ENCODE measurements around the gene TNFRSF25.

Gene TNFRSF25

DNA sequence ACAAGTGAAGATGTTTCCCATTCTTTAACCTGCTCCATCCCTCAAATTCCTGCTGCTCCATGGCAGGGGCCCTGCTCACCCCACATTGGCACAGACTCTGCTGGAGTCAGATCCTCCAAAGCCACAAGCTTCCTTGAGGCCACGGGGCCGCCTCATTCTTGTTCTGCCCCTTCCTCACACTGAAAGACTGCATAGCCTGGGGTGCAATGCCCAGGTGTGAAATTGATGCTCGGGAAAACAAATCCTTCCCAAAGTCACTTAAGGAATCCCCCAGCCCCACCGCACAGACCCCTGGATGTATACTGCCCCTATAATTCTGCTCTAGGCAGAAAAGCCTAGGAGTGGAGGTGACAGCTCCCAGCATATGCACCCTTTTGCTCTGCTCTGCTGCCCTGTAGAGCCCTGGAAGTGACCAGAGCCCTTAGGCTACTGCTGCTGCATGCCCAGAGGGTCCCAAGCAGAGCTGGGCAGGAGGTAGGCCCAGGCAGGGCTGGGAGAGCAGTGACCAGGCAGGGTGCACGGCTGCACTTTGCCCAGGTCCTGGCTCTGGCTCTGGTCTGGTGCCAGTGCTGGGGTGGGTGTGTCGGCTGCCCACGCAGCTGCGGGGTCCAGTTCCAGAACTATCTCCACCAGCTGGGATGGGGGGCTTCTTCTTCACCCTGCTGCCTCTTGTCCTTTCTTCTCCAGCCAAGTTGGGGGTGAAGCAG lies 47.9 kb downstream of the TNFRSF25 start:
- H3K4me2 ChIP-seq, result no peak overlapping the region
- TF ChIP-seq, protein P1, sequence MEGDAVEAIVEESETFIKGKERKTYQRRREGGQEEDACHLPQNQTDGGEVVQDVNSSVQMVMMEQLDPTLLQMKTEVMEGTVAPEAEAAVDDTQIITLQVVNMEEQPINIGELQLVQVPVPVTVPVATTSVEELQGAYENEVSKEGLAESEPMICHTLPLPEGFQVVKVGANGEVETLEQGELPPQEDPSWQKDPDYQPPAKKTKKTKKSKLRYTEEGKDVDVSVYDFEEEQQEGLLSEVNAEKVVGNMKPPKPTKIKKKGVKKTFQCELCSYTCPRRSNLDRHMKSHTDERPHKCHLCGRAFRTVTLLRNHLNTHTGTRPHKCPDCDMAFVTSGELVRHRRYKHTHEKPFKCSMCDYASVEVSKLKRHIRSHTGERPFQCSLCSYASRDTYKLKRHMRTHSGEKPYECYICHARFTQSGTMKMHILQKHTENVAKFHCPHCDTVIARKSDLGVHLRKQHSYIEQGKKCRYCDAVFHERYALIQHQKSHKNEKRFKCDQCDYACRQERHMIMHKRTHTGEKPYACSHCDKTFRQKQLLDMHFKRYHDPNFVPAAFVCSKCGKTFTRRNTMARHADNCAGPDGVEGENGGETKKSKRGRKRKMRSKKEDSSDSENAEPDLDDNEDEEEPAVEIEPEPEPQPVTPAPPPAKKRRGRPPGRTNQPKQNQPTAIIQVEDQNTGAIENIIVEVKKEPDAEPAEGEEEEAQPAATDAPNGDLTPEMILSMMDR (conservative IDR thresholded peaks at IDR 0.05; ENCODE audit: low read depth, low read length), result no peak
- no peak overlapping the region for H3K9ac ChIP-seq
- no peaks in the 10 kb centered on the region for H3K36me3 ChIP-seq (ENCODE audit: insufficient read depth)
- no peaks in the 10 kb centered on the region for H3K79me2 ChIP-seq (ENCODE audit: insufficient read depth, low read depth)
- peaks cover 79% of the 10 kb centered on the region for H3K27me3 ChIP-seq (ENCODE audit: insufficient read depth, low read depth)
- H3K4me3 ChIP-seq (IDR thresholded peaks at IDR 0.05; ENCODE audit: insufficient read depth, low read depth, low read length), result no peak overlapping the region
- peaks cover 11% of the 10 kb centered on the region for H3K4me1 ChIP-seq (ENCODE audit: low read depth, poor library complexity, severe bottlenecking)
- H3K27ac ChIP-seq, result no peak overlapping the region
- H2AFZ ChIP-seq (ENCODE audit: low read depth), result no peak overlapping the region
- no peaks in the 10 kb centered on the region for H4K20me1 ChIP-seq (ENCODE audit: insufficient read depth)

DNA sequence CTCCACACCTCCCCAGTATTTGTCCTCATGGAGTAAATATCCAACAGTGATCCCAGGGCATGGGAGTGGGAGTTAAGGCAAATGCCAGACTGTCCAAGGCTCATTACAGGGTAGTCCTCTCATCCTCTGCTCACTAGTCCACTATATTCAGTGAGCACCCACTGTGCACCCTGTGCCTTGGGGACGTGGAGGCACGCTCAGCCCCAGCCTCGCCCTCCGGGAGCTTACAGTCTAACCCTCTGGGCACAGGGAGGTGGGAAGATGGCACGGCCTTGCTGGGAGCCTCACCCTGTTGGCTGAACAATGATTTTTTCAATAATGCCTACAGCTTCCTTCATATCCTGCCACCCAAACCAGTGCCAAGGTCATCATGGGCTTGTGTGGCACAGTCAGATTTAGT lies 49.1 kb downstream of the TNFRSF25 start:
- Histone ChIP-seq H2AFZ (ENCODE audit: low read depth) (no peak overlapping the region), H3K4me3 (IDR thresholded peaks at IDR 0.05; ENCODE audit: insufficient read depth, low read depth, low read length) (no peak overlapping the region), H4K20me1 (ENCODE audit: insufficient read depth) (no peaks in the 10 kb centered on the region), H3K27me3 (ENCODE audit: insufficient read depth, low read depth) (peaks cover 68% of the 10 kb centered on the region), H3K4me2 (no peak overlapping the region), H3K36me3 (ENCODE audit: insufficient read depth) (no peaks in the 10 kb centered on the region), H3K4me1 (ENCODE audit: low read depth, poor library complexity, severe bottlenecking) (peaks cover 11% of the 10 kb centered on the region), H3K79me2 (ENCODE audit: insufficient read depth, low read depth) (no peaks in the 10 kb centered on the region), H3K27ac (no peak overlapping the region), H3K9ac (no peak overlapping the region)
- TF ChIP-seq, protein P1 (conservative IDR thresholded peaks at IDR 0.05; ENCODE audit: low read depth, low read length), result no peak

DNA sequence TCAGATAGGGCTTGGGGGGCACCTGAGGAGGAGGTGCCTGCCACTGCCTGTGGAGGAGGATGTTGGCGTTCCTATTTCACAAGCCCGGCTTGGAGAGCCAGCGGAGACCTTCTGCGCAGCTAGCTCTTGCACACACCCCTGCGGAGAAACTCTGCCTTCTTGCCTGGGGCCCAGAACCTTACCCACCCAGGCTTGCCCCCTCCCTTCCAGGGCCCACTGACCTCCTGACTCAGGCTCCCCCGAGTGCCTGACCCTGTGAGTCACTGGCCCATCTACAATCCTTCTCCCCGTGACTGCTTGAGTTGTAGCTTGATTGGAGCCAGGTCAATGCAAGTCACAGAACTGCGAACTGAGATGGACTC lies 49.7 kb downstream of the TNFRSF25 start:
- no peaks in the 10 kb centered on the region for H3K79me2 ChIP-seq (ENCODE audit: insufficient read depth, low read depth)
- H3K4me1 ChIP-seq (ENCODE audit: low read depth, poor library complexity, severe bottlenecking), result peaks cover 11% of the 10 kb centered on the region
- TF ChIP-seq, protein P1 (conservative IDR thresholded peaks at IDR 0.05; ENCODE audit: low read depth, low read length), result no peak
- H3K4me3 ChIP-seq (IDR thresholded peaks at IDR 0.05; ENCODE audit: insufficient read depth, low read depth, low read length), result no peak overlapping the region
- no peak overlapping the region for H3K4me2 ChIP-seq
- no peaks in the 10 kb centered on the region for H3K36me3 ChIP-seq (ENCODE audit: insufficient read depth)
- no peak overlapping the region for H3K9ac ChIP-seq
- H3K27me3 ChIP-seq (ENCODE audit: insufficient read depth, low read depth), result peaks cover 62% of the 10 kb centered on the region
- H3K27ac ChIP-seq, result no peak overlapping the region
- H4K20me1 ChIP-seq (ENCODE audit: insufficient read depth), result no peaks in the 10 kb centered on the region
- no peak overlapping the region for H2AFZ ChIP-seq (ENCODE audit: low read depth)

DNA sequence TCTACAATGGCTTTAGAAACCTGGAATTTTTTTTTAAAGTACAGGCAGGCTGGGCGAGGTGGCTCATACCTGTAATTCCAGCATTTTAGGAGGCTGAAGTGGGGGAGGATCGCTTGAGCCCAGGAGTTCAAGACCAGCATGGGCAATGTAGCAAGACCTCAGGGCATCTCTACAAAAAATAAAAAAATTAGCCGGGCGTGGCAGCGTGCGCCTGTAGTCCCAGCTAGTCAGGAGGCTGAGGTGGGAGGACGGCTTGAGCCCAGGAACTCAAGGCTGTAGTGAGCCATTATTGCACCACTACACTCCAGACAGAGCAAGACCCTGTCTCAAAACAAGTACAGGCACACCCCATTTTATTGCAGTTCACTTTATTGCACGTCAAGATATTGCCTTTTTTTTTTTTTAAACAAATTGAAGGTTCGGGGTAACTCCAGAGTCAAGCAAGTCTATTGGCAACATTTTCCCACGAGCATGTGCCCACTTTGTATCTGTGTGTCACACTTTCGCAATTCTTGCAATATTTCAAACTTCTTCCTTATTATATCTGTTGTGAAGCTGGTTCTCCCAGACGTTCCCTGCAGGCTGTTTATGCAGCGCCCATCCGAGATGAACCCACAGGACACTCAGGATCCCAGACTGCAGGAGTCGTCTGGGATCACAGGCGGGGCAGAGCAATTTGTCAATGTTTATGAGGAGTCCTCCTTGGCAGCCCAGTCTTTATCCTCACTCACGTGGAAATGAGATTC lies 50.9 kb downstream of the TNFRSF25 start:
- Histone ChIP-seq H3K4me3 (IDR thresholded peaks at IDR 0.05; ENCODE audit: insufficient read depth, low read depth, low read length) (no peak overlapping the region), H3K9ac (no peak overlapping the region), H3K27me3 (ENCODE audit: insufficient read depth, low read depth) (peaks cover 50% of the 10 kb centered on the region), H2AFZ (ENCODE audit: low read depth) (peak overlapping the region; percentile 36; the same call in 1 of the 2 replicates), H3K36me3 (ENCODE audit: insufficient read depth) (no peaks in the 10 kb centered on the region), H3K27ac (no peak overlapping the region), H4K20me1 (ENCODE audit: insufficient read depth) (no peaks in the 10 kb centered on the region), H3K4me2 (peak overlapping the region; percentile 86), H3K4me1 (ENCODE audit: low read depth, poor library complexity, severe bottlenecking) (peaks cover 11% of the 10 kb centered on the region), H3K79me2 (ENCODE audit: insufficient read depth, low read depth) (no peaks in the 10 kb centered on the region)
- TF ChIP-seq, protein P1 (conservative IDR thresholded peaks at IDR 0.05; ENCODE audit: low read depth, low read length), result no peak

Data from KMS-11 (cell line).